HEK293T (cell line): Measurements from ENCODE around the gene HMX2.
"Not testable (repeated sequence)": the region's sequence is repeated elsewhere in the genome, so short reads cannot be mapped to it uniquely, and the experiment has no call there.

Source experiments
- CTCF ChIA-PET: fragments of 350-600 bp; formaldehyde crosslinking; extraction: SDS; loops from one replicate; lab custom pipeline; 2021; ENCODE audit warnings: antibody characterized with exemption, inconsistent platforms; lab: Yijun Ruan, JAX
- POLR2A ChIA-PET: fragments of 350-600 bp; formaldehyde crosslinking; extraction: SDS; loops from one replicate; lab custom pipeline; 2020; ENCODE audit warnings: antibody characterized with exemption, inconsistent platforms; lab: Yijun Ruan, JAX
- DNase-seq: peaks from one replicate; pipeline ENCODE4 v3.0.0; 2012; ENCODE audit warnings: mixed read lengths; ENCODE audit errors: extremely low spot score
- ARNT ChIP-seq: fragments of 450-650 bp; IDR thresholded peaks from 2 replicates; pipeline ENCODE4 v1.6.1; 2017; ENCODE audit warnings: mild to moderate bottlenecking
- BHLHE40 ChIP-seq: fragments of 450-650 bp; IDR thresholded peaks from 2 replicates; pipeline ENCODE4 v1.6.1; 2016; ENCODE audit warnings: mild to moderate bottlenecking, moderate library complexity, borderline replicate concordance
- CTBP1 ChIP-seq: fragments of 450-650 bp; IDR thresholded peaks from 2 replicates; pipeline ENCODE4 v1.6.1; 2016; ENCODE audit warnings: borderline replicate concordance
- ELF4 ChIP-seq: fragments of 450-650 bp; IDR thresholded peaks from 2 replicates; pipeline ENCODE4 v1.6.1; 2017; ENCODE audit warnings: antibody characterized with exemption
- FOXA1 ChIP-seq: fragments of 450-650 bp; IDR thresholded peaks from 2 replicates; pipeline ENCODE4 v1.6.1; 2016; ENCODE audit warnings: mild to moderate bottlenecking
- FOXK2 ChIP-seq: fragments of 450-650 bp; IDR thresholded peaks from 2 replicates; pipeline ENCODE4 v1.6.1; 2016; ENCODE audit warnings: mild to moderate bottlenecking
- FOXM1 ChIP-seq: fragments of 450-650 bp; IDR thresholded peaks from 2 replicates; pipeline ENCODE4 v1.6.1; 2017; ENCODE audit warnings: mild to moderate bottlenecking, borderline replicate concordance
- HDGF ChIP-seq: fragments of 450-650 bp; IDR thresholded peaks from 2 replicates; pipeline ENCODE4 v1.6.1; 2017; ENCODE audit warnings: antibody characterized with exemption, borderline replicate concordance
- L3MBTL2 ChIP-seq: fragments of 450-650 bp; conservative IDR thresholded peaks from 2 replicates; pipeline ENCODE4 v1.6.1; 2016; ENCODE audit warnings: mild to moderate bottlenecking
- LEF1 ChIP-seq: fragments of 450-650 bp; IDR thresholded peaks from 2 replicates; pipeline ENCODE4 v1.6.1; 2017; ENCODE audit warnings: mild to moderate bottlenecking, borderline replicate concordance
- NFRKB ChIP-seq: fragments of 450-650 bp; IDR thresholded peaks from 2 replicates; pipeline ENCODE4 v1.6.1; 2016; ENCODE audit warnings: mild to moderate bottlenecking, moderate library complexity
- SP1 ChIP-seq: fragments of 450-650 bp; IDR thresholded peaks from 2 replicates; pipeline ENCODE4 v1.6.1; 2017
- SUZ12 ChIP-seq: fragments of 450-650 bp; IDR thresholded peaks from 2 replicates; pipeline ENCODE4 v1.6.1; 2016; ENCODE audit warnings: mild to moderate bottlenecking
- TARDBP ChIP-seq: fragments of 450-650 bp; IDR thresholded peaks from 2 replicates; pipeline ENCODE4 v1.6.1; 2016
- ZNF384 ChIP-seq: fragments of 450-650 bp; IDR thresholded peaks from 2 replicates; pipeline ENCODE4 v1.6.1; 2016
- TF ChIP-seq, protein P1 (sequence below): fragments of 450-650 bp; IDR thresholded peaks from 2 replicates; pipeline ENCODE4 v1.6.1; 2016

Gene HMX2

DNA sequence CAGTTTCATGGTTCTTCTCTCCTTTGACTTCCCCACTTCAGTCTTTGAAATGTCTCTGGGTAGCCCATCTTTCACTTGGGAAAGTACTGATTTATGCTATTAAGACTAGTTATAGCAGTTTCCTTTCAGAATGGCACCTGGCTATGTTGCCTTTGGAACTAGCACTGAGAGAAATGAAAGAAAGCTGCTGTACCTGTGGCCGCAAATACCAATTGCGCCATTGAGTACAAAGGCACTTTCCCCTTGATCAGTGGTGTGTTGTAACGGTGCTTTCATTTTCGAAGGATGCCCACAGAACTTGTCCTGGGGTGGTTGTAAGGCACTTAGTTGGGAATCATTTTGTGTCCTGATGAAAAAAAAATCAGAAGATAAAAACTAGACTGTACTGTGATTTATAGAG is 23.0 kb downstream of the HMX2 start:
- ChIA-PET CTCF (no interaction called here), POLR2A (interaction anchor here (1.7 kb wide), 1 partner anchor 17 kb away, joined by 4 read pairs; the partner anchor contains the start of gene BUB3)
- TF ChIP-seq ARNT (no peak), NFRKB (no peak), SP1 (no peak)
- TF ChIP-seq, protein P1, sequence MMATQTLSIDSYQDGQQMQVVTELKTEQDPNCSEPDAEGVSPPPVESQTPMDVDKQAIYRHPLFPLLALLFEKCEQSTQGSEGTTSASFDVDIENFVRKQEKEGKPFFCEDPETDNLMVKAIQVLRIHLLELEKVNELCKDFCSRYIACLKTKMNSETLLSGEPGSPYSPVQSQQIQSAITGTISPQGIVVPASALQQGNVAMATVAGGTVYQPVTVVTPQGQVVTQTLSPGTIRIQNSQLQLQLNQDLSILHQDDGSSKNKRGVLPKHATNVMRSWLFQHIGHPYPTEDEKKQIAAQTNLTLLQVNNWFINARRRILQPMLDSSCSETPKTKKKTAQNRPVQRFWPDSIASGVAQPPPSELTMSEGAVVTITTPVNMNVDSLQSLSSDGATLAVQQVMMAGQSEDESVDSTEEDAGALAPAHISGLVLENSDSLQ, result no peak
- DNase-seq, result no peak

DNA sequence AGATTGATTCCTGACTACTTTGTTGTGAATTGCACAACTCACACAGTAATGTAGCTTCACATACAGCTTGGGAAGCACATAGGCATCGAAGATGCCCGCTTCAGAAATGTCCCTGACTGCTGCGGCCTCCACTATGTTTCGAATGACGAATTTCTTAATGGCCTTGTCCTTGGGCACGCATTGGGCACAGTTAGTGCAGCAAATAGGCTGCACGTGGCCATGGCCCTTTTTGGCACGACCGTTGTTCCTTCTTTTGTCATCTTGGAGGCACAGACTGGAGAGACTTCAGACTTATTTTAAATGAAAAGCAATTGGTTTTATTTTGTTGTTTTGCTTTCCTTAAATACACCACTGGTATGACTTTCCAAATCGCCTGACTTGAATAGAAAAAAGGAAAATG is 23.7 kb downstream of the HMX2 start:
- CTCF ChIA-PET, DNase-seq: not testable (repeated sequence)
- POLR2A ChIA-PET, result interaction anchor here (1.7 kb wide), 1 partner anchor 18 kb away, joined by 4 read pairs; the partner anchor contains the start of gene BUB3

DNA sequence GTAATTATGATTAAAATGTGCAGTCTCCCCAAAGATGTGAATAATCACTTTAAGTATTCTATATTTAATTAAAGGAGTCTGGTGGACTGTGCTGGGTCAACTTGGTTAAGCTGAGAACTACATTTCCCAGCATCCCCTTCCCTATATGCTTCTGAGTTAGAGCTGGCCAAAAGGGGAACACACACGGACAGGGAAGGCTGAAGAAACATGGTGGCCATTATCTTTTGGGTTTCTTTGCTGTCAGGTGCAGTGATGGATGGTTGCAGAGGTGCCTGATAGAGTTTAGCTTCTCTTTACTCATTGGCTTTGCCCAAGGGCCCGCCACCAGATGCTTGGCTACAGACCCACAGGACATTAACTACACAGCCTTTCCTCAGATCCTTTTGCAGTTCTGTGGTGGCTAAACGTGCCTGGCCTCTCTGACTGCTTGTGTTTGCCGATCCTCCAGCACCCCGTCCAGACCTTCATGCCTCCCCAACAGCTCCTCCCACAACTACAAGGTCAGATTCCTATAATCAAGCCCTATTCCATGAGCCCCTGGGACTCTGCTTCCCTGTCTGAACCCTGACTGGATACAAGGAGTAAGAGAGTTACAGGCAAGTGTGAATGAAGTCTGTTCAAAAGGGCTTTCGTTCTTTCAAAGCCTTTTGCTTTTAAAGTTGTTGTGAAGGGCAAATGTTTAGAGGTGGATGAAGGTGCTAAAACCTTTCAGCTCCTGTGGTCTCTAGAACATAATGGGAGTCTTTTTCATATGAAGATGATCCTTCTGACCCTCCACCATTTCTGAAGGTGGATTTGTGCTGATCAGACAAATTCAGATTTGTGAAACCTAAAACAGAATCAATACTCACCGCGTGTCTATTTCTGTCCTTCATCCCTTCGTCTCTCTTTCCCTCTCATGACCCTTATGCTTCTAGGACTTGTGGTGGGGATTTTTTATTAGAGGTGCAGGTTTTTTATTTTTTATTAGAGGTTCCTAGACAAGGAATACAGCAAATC is 27.8 kb downstream of the HMX2 start:
- CTCF ChIA-PET, result no interaction called here
- POLR2A ChIA-PET, result interaction anchor here (2.4 kb wide), 1 partner anchor 22 kb away, joined by 9 read pairs; the partner anchor contains the start of gene BUB3
- TF ChIP-seq SUZ12 (no peak), TARDBP (no peak), ELF4 (no peak), FOXA1 (no peak), HDGF (no peak), FOXM1 (no peak), BHLHE40 (no peak)
- TF ChIP-seq, protein P1, result no peak
- DNase-seq, result no peak

DNA sequence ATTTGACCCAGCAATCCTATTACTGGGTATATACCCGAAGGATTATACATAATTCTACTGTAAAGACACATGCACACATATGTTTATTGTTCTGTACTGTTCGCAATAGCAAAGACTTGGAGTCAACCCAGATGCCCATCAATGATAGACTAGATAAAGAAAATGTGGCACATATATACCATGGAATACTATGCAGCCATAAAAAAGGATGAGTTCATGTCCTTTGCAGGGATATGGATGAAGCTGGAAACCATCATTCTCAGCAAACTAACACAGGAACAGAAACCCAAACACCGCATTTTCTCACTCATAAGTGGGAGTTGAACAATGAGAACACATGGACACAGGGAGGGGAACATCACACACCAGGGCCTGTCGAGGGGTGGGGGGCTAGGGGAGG is 30.5 kb downstream of the HMX2 start:
- DNase-seq, CTCF ChIA-PET: not testable (repeated sequence)
- POLR2A ChIA-PET, result interaction anchor here (1.1 kb wide), 1 partner anchor 24 kb away, joined by 3 read pairs; the partner anchor contains the start of gene BUB3

DNA sequence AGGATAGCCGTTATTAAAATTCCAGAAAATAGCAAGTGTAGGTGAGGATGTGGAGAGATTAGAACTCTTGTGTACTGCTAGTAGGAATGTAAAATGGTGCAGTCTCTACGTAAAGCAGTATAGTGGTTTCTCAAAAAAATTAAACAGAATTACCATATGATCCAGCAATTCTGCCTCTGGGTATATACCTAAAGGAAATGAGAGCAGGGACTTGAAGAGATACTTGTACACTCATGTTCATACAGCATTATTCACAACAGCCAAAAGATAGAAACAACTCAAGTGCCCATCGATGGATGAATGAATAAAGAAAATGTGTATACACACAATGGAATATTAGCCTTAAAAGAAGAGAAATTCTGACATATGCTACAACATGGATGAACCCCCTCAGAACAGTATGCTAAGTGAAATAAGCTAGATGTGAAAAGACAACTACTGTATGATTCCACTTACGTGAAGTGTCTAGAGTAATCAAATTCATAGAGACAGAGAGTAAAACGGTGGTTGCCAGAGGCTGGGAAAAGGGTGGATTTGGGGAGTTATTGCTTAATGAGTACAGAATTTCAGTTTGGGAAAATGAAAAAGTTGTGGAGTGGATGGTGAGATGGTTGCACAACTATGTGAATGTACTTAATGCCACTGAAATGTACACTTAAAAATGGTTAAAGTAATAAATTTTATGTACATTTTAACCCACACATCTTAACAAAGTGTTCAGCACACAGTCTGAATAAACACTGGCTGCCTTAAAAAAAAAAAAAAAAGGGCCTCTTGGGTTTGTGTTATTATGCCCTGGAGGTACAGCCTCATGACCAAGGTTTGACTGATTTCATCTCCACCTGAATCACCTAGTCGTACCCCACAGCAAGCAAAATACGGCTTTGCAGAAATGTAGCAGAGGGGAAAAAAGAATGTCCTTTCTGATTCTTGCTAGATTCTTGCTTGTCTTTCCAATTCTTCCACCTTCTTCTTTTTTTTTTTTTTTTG is 32.5 kb downstream of the HMX2 start:
- CTCF ChIA-PET, result no interaction called here
- POLR2A ChIA-PET, result no interaction called here
- TF ChIP-seq BHLHE40, result no peak
- TF ChIP-seq, protein P1, result no peak
- TF ChIP-seq FOXM1, result no peak
- no peak for TF ChIP-seq ARNT
- no peak for TF ChIP-seq SUZ12
- TF ChIP-seq SP1, result no peak
- TF ChIP-seq TARDBP, result no peak
- TF ChIP-seq L3MBTL2, result no peak
- TF ChIP-seq FOXA1, result no peak
- no peak for DNase-seq

DNA sequence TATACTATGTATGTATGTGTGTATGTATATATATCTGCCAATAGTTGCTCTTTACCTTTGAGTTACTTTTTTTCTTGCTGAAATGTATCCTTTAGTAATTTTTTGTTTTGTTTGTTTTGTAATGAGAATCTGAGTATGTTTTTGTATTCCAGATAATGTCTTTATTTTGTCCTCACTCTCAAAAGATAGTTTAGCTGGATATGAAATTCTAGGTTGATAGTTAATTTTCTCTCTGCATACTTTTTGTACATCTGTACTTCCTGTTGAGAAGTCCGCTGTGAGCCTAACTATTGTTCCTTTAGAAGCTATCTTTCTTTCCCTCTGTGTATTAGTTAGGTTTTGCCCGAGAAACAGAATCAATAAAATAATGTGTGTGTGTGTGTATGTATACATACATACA is 35.8 kb downstream of the HMX2 start:
- CTCF ChIA-PET, result no interaction called here
- POLR2A ChIA-PET, result no interaction called here
- no peak for DNase-seq
- no peak for TF ChIP-seq BHLHE40
- no peak for TF ChIP-seq LEF1
- no peak for TF ChIP-seq TARDBP

DNA sequence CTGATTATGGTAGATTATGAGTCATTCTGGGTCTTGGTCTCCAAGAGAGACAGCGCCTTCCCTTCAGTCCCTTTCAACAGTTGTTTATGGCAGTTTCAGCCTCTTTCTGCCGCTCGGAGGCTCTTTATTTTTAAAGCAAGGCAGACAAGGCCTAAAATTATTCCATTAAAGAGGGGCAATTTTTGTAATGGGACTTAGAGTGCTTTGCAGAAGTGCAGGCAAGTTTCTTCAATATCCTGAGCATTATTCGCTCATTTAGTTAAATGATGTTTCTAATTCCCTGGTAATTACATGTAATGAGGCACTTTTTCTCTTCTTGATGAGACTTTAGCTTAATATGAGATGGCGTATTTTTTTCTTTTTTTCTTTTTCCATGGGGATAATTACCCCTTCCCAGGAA is 39.8 kb downstream of the HMX2 start:
- no peak for DNase-seq
- TF ChIP-seq L3MBTL2, result no peak
- TF ChIP-seq FOXM1, result no peak
- TF ChIP-seq, protein P1, result no peak
- no peak for TF ChIP-seq SP1
- TF ChIP-seq ARNT, result no peak
- TF ChIP-seq ZNF384, result no peak
- no peak for TF ChIP-seq FOXK2
- no peak for TF ChIP-seq HDGF
- no peak for TF ChIP-seq ELF4
- no peak for TF ChIP-seq LEF1
- no peak for TF ChIP-seq CTBP1
- no peak for TF ChIP-seq FOXA1
- TF ChIP-seq NFRKB, result no peak
- TF ChIP-seq TARDBP, result no peak
- TF ChIP-seq SUZ12, result no peak
- no peak for TF ChIP-seq BHLHE40
- POLR2A ChIA-PET, result no interaction called here

More for the DNA sequence above, 39.8 kb downstream of the HMX2 start:
- CTCF ChIA-PET, result no interaction called here
